HS-27A (cell line): Measurements from ENCODE around the gene ERFE.

Experiments
- DNase-seq: peaks from one replicate; pipeline ENCODE4 v3.0.0-alpha.2; 2012; ENCODE audit warnings: low read depth, missing footprints

ERFE gene

DNA sequence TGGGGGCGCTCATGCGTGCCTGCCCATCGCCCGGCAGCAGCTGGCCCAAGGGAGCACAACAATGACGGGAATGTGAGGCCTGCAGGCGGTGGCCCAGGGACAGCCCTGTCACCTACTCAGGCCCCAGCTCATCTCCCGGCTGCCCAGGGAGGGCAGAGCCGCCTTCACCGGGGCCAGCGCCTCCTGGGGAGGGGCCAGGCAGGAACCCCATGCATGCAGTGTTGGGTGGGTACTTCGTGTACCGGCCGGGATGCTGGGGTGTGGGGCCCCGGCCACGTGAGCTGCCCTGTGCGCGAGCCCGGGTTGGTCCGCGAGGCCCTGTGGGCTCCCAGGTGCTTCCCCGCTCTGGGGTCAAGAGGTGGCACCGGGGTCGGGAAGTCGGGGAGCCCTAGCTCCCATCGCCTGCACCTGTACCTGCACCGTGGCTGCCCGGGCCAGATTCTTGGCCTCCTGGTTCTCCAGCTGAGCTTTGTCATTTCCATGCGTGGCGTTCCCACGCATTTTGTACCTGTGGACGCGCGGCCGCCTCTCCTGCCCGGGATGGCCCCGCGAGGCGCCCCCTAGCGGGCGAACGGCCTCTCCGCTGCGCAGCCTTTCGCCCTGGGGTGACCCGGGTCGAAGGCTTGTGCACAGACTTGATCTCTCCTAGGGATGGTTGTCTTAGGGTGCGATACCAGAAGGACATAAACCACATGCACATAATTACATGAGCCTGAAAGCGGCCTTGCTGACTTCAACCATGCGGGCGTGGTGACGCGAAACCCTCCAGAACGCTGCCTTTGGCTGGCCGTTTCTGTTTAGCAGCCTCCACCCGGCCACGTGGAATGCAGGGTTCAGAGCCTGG lies 19.4 kb upstream of the ERFE start:
- DNase-seq: no peak

- no peak for DNase-seq
Measured at GRCh38 chr2:238140040-238140439, 18.7 kb upstream of the ERFE start.

DNA sequence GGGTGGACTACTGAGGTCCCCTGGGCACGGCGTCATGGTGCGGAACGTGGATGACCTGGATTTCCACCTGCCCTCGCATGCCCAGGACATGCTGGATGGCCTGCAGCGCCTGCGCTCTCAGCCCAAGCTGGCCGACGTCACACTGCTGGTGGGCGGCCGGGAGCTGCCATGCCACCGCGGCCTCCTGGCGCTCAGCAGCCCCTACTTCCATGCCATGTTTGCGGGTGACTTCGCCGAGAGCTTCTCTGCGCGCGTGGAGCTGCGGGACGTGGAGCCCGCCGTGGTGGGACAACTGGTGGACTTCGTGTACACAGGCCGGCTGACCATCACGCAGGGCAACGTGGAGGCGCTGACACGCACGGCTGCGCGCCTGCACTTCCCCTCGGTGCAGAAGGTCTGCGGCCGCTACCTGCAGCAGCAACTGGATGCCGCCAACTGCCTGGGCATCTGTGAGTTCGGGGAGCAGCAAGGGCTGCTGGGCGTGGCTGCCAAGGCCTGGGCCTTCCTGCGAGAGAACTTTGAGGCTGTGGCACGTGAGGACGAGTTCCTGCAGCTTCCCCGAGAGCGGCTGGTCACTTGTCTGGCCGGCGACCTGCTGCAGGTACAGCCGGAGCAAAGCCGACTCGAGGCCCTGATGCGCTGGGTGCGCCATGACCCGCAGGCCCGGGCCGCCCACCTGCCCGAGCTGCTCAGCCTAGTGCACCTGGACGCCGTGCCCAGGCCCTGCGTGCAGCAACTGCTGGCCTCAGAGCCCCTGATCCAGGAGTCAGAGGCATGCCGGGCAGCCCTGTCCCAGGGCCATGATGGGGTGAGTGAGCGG lies 17.8 kb upstream of the ERFE start:
- DNase-seq: no peak

DNA sequence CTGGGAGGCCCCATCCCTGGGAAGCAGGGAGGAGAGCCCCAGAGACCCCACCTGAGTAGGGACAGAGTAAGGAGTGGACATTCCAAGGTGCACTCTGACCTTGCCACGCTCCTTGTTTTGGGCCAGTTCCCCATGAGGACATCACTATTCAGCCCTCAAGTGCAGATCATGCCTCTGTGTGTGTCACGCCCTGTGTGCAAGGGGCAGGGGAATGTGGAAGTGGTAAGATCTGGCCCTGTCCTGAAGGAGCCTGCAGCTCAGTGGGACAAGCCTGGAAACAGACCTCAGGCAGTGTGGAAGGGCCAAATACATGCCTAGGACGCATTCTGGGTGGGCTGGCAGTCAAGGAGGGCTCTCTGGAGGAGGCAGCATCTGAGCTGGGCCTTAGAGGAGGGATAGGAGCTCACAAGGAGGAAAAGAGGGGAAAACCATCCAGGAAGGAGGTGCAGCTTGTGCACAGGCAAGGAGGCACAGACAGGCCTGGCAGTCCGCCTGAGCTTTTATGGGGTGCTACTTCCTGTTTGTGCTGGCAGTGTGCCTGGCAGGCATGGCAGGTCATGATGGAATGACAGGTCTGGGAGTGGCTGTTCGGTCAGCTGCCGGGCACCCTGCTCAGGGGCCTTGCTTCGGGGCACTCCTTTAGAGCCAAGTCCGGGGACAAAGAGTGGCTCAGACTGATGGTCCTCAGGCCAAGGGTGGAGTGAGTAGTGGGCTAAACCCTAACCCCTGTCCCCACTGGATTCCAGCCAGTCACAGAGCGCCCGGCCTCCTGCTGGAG lies 17.0 kb upstream of the ERFE start:
- DNase-seq: no peak

DNA sequence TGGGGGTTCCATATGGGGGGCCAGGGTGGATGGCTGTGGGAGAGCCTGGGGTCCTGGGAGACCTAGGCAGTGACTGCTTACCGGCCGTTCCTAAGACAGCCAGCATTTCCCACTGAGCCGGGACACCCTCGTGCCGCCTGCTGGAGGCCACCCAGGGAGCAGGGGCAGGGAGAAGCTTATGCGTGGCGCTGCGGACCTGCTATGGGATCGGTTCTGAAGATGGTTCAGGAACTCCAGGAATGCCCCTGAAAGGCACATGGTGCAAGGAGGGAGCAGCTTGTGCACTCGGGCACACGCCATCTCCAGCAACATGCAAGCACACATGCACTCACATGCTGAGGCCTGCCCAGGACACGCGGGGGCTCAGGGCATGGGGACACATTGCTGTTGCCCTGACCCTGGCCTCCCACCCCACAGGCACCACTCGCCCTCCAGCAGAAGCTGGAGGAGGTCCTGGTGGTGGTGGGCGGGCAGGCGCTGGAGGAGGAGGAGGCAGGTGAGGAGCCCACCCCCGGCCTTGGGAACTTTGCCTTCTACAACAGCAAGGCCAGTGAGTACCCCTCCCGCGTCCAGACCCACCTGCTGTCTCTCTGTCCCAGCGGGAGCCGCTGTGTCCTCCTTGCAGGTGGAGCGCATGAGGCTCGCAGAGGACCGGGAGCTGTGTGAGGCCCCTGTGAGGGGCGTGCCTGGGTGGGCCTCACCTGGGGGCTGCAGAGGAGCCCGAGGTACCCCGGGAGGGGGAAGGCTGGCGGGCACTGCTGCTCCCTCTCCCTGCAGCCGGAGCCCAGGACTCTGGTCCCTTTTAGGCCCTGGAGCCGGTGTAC lies 16.2 kb upstream of the ERFE start:
- no peak for DNase-seq

DNA sequence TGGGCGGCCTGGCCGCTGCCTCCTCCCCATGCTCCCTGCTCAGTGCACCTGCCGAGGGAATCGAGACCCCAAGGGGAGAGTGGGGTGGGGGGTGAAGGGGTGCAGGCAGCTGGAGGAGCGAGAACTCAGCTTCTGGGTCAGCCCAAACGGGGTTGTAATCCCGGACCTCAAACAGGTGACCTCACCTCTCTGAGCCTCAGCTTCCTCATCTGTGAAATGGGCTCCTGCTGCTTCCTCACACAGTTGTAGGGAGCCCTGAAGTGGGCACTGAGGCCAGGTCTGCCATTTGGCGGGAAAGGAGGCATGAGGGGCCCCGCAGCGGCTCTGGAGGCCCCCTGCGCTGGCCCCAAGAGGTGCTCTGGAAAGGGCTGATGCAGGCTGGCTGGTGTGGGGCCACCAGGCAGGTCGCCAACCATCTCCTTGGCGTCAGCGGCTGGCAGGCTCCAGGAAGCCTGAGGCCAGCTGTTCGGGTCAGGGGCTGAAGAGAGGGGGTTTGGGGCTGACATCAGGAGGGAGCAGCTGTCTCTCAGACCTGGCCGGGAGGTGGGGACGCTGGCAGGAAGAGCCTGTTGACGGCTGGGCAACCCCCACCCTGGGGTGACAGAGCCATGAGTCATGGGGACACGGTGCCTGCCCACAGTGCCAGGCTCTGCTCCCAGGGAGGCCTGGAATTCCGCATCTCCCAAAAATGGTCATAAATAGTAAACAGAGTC lies 15.4 kb upstream of the ERFE start:
- peak; percentile 14 for DNase-seq

- no peak for DNase-seq
Measured at GRCh38 chr2:238144262-238144661, 14.5 kb upstream of the ERFE start.

GRCh38 chr2:238145046-238145445 lies 13.7 kb upstream of the ERFE start:
- DNase-seq: no peak

DNA sequence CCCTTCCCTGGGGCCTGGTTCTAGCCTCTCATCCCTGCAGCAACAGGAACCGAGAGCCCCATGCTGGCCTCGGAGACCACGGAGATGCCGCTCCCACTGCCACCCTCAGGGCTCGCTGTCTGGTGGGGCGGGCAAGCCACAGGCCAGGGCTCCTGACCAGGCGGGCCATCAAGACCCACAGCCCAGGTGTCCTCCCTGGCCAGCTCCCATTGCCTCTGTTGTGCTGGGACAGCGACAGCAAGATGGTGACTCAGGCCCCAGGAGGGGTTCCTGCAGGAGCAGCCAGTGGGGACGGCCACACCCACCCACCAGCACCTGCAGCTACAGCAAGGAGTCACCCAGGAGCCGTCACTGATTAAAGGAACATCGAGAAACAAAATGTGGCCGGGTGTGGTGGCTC lies 12.9 kb upstream of the ERFE start:
- DNase-seq: no peak

- no peak for DNase-seq
Measured at GRCh38 chr2:238146884-238147544, 11.8 kb upstream of the ERFE start.

DNA sequence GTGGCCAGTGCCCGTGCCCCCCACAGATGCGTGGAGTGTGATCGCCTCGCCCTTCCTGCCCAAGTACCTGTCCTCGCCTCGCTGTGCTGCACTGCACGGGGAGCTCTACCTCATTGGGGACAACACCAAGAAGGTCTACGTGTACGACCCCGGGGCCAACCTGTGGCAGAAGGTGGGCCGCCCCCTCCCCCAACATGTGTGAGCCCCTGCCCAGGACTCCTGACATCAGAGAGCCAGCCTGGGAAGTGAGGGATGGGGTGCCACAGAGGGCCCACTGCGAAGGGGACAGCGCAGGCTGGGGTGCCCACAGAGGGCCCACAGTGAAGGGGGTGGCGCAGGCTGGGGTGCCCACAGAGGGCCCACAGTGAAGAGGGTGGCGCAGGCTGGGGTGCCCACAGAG lies 9.8 kb upstream of the ERFE start:
- no peak for DNase-seq

GRCh38 chr2:238149841-238150572 lies 8.8 kb upstream of the ERFE start:
- DNase-seq: no peak

DNA sequence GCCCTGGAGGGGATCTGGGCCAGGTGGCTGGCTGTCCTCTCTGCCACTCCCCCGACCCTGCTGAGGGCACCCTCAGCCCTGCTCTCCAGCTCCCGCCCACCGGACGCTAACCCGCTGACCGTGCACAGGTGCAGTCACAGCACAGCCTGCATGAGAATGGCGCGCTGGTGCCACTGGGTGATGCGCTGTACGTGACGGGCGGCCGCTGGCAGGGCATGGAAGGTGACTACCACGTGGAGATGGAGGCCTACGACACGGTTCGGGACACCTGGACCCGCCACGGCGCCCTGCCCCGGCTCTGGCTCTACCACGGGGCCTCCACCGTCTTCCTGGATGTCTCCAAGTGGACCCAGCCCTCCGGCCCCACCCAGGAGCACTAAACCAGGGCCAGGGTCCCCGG lies 8.1 kb upstream of the ERFE start:
- no peak for DNase-seq

DNA sequence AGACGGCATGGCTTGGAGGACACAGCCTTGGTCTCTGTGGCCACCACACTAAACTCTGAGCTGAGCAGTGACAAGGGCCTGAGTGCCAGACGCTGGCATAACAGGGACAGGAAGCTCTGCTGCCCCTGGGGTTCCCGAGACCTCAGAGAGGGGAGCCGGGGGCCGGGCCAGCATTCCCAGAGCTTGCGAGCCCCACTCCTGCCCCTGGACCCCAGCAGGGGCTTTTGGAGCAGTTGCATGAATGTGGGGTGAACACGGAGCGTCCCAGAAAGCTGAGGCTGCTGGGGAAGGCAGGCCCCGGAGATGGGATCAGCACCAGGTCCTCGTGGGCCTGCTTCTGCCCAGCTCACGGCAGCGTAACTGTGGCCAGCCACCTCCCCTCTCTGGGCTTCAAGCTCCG lies 7.6 kb upstream of the ERFE start:
- DNase-seq: no peak

GRCh38 chr2:238151628-238152235 lies 7.0 kb upstream of the ERFE start:
- no peak for DNase-seq

DNA sequence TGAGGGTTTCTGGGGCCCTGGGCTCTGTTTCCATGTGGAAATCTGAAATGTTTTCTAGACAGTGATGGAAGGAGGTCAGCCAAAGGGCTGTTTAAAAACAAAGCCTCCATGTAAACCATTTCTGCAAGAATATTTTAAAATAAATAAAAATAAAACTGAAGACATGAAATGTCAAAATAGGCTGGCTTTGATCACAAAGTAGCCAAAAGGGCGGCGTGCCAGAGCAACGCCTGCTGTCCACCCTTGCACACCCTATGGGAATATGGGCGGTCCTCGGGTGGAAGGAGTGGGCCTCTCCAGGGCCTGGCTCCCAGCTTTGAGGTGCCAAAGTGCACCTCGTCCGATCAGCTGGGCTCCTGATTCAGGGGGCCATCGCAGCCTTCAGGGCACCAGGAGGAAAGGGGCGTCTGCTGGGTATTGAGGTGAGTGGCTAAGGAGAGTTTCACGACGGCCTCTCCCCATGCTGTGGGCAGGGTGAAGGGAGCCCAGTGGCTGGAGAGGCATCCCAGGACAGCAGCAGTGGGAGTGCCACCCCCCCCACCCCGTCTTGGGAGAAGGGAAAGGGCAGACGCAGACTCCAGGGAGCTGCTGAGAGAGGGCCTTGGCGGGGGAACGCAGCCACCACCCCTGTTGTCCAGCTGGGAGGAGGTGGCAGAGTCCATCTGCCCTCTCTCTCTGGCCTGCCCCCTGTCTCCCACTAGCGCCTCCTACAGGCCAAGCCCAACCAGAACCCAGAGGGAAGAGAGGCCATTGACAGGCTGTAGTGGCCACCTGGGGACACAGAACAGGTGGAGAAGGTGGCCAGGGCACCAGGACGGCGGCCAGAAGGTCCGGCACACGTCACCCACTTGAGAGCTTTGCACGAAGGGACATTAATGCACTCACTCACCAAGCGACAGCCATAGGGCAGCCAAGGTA lies 5.7 kb upstream of the ERFE start:
- no peak for DNase-seq

GRCh38 chr2:238154570-238154969 lies 4.2 kb upstream of the ERFE start:
- no peak for DNase-seq

GRCh38 chr2:238155051-238155760 lies 3.6 kb upstream of the ERFE start:
- no peak for DNase-seq
